Measurements from ENCODE around the gene C1orf74.
"Not testable (repeated sequence)": the region's sequence is repeated elsewhere in the genome, so short reads cannot be mapped to it uniquely, and the experiment has no call there.

C1orf74 gene

GRCh38 chr1:209805341-209805781, 21.0 kb upstream of the C1orf74 start:
- DNase-seq = no peak

- DNase-seq = no peak
Measured at GRCh38 chr1:209803568-209803967, 19.2 kb upstream of the C1orf74 start.

GRCh38 chr1:209802780-209803152, 18.4 kb upstream of the C1orf74 start:
- DNase-seq = no peak

- no peak for DNase-seq
Measured at GRCh38 chr1:209802117-209802779, 17.9 kb upstream of the C1orf74 start.

GRCh38 chr1:209800984-209801834, 16.9 kb upstream of the C1orf74 start:
- DNase-seq = no peak

GRCh38 chr1:209797978-209798639, 13.8 kb upstream of the C1orf74 start:
- no peak for DNase-seq

- DNase-seq = not testable (repeated sequence)
Measured at GRCh38 chr1:209793711-209794110, 9.4 kb upstream of the C1orf74 start.

GRCh38 chr1:209791920-209792319, 7.6 kb upstream of the C1orf74 start:
- no peak for DNase-seq

GRCh38 chr1:209790286-209791193, 6.2 kb upstream of the C1orf74 start:
- DNase-seq = no peak

- no peak for DNase-seq
Measured at GRCh38 chr1:209789245-209789644, 4.9 kb upstream of the C1orf74 start.

- DNase-seq = no peak
Measured at GRCh38 chr1:209787551-209787950, 3.2 kb upstream of the C1orf74 start.

GRCh38 chr1:209786146-209786545, 1.8 kb upstream of the C1orf74 start:
- no peak for DNase-seq

- DNase-seq = no peak
Measured at GRCh38 chr1:209785592-209785991, 1.2 kb upstream of the C1orf74 start.

GRCh38 chr1:209783386-209783785, 973 bp downstream of the C1orf74 start:
- no peak for DNase-seq

- DNase-seq = no peak
Measured at GRCh38 chr1:209780268-209780667, 4.1 kb downstream of the C1orf74 start.

- DNase-seq = no peak
Measured at GRCh38 chr1:209778102-209778501, 6.3 kb downstream of the C1orf74 start.

- no peak for DNase-seq
Measured at GRCh38 chr1:209777587-209777986, 6.8 kb downstream of the C1orf74 start.

GRCh38 chr1:209775678-209776077, 8.7 kb downstream of the C1orf74 start:
- no peak for DNase-seq

- no peak for DNase-seq
Measured at GRCh38 chr1:209774592-209774991, 9.8 kb downstream of the C1orf74 start.

GRCh38 chr1:209772126-209772525, 12.2 kb downstream of the C1orf74 start:
- DNase-seq = no peak

GRCh38 chr1:209770636-209771415, 13.5 kb downstream of the C1orf74 start:
- no peak for DNase-seq

GRCh38 chr1:209769971-209770370, 14.4 kb downstream of the C1orf74 start:
- no peak for DNase-seq
